B cell (primary cell): ENCODE data around the gene NVL.
"Not testable (repeated sequence)": the region's sequence is repeated elsewhere in the genome, so short reads cannot be mapped to it uniquely, and the experiment has no call there.

Experiments used
- EZH2 ChIP-seq: IDR thresholded peaks from 2 replicates; pipeline ENCODE4 v1.6.1; 2012; ENCODE audit warnings: borderline replicate concordance, low read depth, mild to moderate bottlenecking, moderate library complexity, low read length; ENCODE audit not compliant: insufficient read depth, poor library complexity, severe bottlenecking
- TF ChIP-seq, protein P1 (sequence below): fragments of 200-600 bp; IDR thresholded peaks from one replicate; pipeline ENCODE4 v1.8.0; 2022; ENCODE audit warnings: antibody characterized with exemption, mild to moderate bottlenecking

DNA sequence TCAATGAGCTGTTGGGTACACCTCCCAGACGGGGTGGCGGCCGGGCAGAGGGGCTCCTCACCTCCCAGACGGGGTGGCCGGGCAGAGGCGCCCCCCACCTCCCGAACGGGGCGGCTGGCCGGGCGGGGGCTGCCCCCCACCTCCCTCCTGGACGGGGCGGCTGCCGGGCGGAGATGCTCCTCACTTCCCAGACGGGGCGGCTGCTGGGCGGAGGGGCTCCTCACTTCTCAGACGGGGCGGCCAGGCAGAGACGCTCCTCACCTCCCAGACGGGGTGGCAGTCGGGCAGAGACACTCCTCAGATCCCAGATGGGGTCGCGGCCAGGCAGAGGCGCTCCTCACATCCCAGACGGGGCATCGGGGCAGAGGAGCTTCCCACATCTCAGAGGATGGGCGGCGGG lies 19.7 kb upstream of the NVL start:
- TF ChIP-seq, protein P1, sequence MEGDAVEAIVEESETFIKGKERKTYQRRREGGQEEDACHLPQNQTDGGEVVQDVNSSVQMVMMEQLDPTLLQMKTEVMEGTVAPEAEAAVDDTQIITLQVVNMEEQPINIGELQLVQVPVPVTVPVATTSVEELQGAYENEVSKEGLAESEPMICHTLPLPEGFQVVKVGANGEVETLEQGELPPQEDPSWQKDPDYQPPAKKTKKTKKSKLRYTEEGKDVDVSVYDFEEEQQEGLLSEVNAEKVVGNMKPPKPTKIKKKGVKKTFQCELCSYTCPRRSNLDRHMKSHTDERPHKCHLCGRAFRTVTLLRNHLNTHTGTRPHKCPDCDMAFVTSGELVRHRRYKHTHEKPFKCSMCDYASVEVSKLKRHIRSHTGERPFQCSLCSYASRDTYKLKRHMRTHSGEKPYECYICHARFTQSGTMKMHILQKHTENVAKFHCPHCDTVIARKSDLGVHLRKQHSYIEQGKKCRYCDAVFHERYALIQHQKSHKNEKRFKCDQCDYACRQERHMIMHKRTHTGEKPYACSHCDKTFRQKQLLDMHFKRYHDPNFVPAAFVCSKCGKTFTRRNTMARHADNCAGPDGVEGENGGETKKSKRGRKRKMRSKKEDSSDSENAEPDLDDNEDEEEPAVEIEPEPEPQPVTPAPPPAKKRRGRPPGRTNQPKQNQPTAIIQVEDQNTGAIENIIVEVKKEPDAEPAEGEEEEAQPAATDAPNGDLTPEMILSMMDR: not testable (repeated sequence)
- not testable (repeated sequence) for TF ChIP-seq EZH2
